Measurements from ENCODE around the gene WDR26.
"Not testable (repeated sequence)": the region's sequence is repeated elsewhere in the genome, so short reads cannot be mapped to it uniquely, and the experiment has no call there.

The WDR26 gene

GRCh38 chr1:224340453-224341384, 93.9 kb downstream of the WDR26 start:
- not testable (repeated sequence) for DNase-seq

GRCh38 chr1:224339442-224340033, 95.1 kb downstream of the WDR26 start:
- DNase-seq = no peak

GRCh38 chr1:224338150-224338838, 96.3 kb downstream of the WDR26 start:
- no peak for DNase-seq
